SU-DHL-6 (cell line): ENCODE measurements around the gene PLPP3.

Source experiments
- H2AFZ ChIP-seq: fragments of 200-600 bp; sonication (generic); 2 replicates; pipeline ENCODE4 v1.6.1; 2014; ENCODE audit warnings: low read depth, mild to moderate bottlenecking, moderate library complexity, mixed read lengths, antibody characterized with exemption, low read length; ENCODE audit not compliant: severe bottlenecking
- H3F3A ChIP-seq: fragments of 200-600 bp; shearing (Covaris generic); 2 replicates; pipeline ENCODE4 v1.6.0; 2016; ENCODE audit warnings: antibody characterized with exemption, mild to moderate bottlenecking; ENCODE audit not compliant: insufficient read depth
- H3K27ac ChIP-seq: fragments of 200-600 bp; sonication (generic); 2 replicates; pipeline ENCODE4 v1.5.1; 2016; ENCODE audit warnings: low read depth, mild to moderate bottlenecking, low read length, moderate library complexity, mixed read lengths
- H3K27me3 ChIP-seq: fragments of 200-600 bp; sonication (generic), shearing (Covaris generic); 2 replicates; pipeline ENCODE4 v1.6.0; 2014; ENCODE audit warnings: mild to moderate bottlenecking, low read length
- H3K36me3 ChIP-seq: fragments of 200-600 bp; sonication (generic); 2 replicates; pipeline ENCODE4 v1.6.1; 2014; ENCODE audit warnings: mild to moderate bottlenecking, low read length, mixed read lengths
- H3K4me2 ChIP-seq: fragments of 300-600, 200-600 bp; shearing (Covaris generic), sonication (generic); 2 replicates; pipeline ENCODE4 v1.6.0; 2014; ENCODE audit warnings: low read length, low read depth, mild to moderate bottlenecking; ENCODE audit not compliant: poor library complexity, severe bottlenecking
- H3K4me3 ChIP-seq: fragments of 200-600 bp; sonication (generic); 2 replicates; pipeline ENCODE4 v1.5.1; 2014; ENCODE audit warnings: antibody characterized with exemption, low read length, mild to moderate bottlenecking, mixed read lengths; ENCODE audit not compliant: insufficient read depth, poor library complexity, severe bottlenecking
- H3K79me2 ChIP-seq: fragments of 200-600 bp; sonication (generic); 2 replicates; pipeline ENCODE4 v1.6.1; 2014; ENCODE audit warnings: mild to moderate bottlenecking, low read length, moderate library complexity; ENCODE audit not compliant: insufficient read depth
- H3K9ac ChIP-seq: fragments of 200-600 bp; sonication (generic); 2 replicates; pipeline ENCODE4 v1.7.0; 2014; ENCODE audit warnings: mild to moderate bottlenecking, low read length
- H3K9me2 ChIP-seq: fragments of 200-600 bp; sonication (generic); replicated peaks from 2 replicates; pipeline ENCODE4 v1.6.1; 2014; ENCODE audit warnings: low read length; ENCODE audit not compliant: insufficient read depth
- H3K9me3 ChIP-seq: fragments of 200-600 bp; sonication (generic); 2 replicates; pipeline ENCODE4 v1.6.1; 2014; ENCODE audit warnings: low read length, mixed read lengths; ENCODE audit not compliant: insufficient read depth
- H4K20me1 ChIP-seq: fragments of 200-600 bp; sonication (generic); 2 replicates; pipeline ENCODE4 v1.6.1; 2014; ENCODE audit warnings: low read depth, mild to moderate bottlenecking, antibody characterized with exemption, low read length, moderate library complexity, mixed read lengths
- CTCF ChIP-seq: fragments of 200-600 bp; sonication (generic); IDR thresholded peaks from one replicate; pipeline ENCODE4 v1.5.1; 2017; ENCODE audit warnings: antibody characterized with exemption, mild to moderate bottlenecking, low read length, moderate library complexity; ENCODE audit not compliant: insufficient read depth, poor library complexity, severe bottlenecking
- EZH2phosphoT487 ChIP-seq: fragments of 200-600 bp; sonication (generic), shearing (Covaris generic); conservative IDR thresholded peaks from 2 replicates; pipeline ENCODE4 v1.6.1; 2018; ENCODE audit warnings: mild to moderate bottlenecking, antibody characterized with exemption, low read length, moderate library complexity, mixed read lengths

PLPP3 gene

GRCh38 chr1:56491441-56491840, 87.9 kb downstream of the PLPP3 start:
- Histone ChIP-seq H3K4me2 (no peak overlapping the region), H3K4me3 (no peak overlapping the region), H3K9me2 (no peaks in the 10 kb centered on the region), H3K36me3 (no peaks in the 10 kb centered on the region), H2AFZ (no peak overlapping the region), H3K27me3 (no peaks in the 10 kb centered on the region), H4K20me1 (no peaks in the 10 kb centered on the region), H3K79me2 (no peaks in the 10 kb centered on the region), H3F3A (no peaks in the 10 kb centered on the region), H3K9me3 (no peaks in the 10 kb centered on the region), H3K27ac (no peak overlapping the region), H3K9ac (no peak overlapping the region)
- TF ChIP-seq CTCF (no peak), EZH2phosphoT487 (no peak)

GRCh38 chr1:56490619-56491018, 88.7 kb downstream of the PLPP3 start:
- H3K9me3 ChIP-seq, result no peaks in the 10 kb centered on the region
- no peaks in the 10 kb centered on the region for H3K27me3 ChIP-seq
- H3K4me3 ChIP-seq, result no peak overlapping the region
- no peak overlapping the region for H2AFZ ChIP-seq
- TF ChIP-seq CTCF, result no peak
- H3K79me2 ChIP-seq, result no peaks in the 10 kb centered on the region
- no peaks in the 10 kb centered on the region for H3K9me2 ChIP-seq
- no peak overlapping the region for H3K9ac ChIP-seq
- H3K27ac ChIP-seq, result no peak overlapping the region
- H4K20me1 ChIP-seq, result no peaks in the 10 kb centered on the region
- H3K4me2 ChIP-seq, result no peak overlapping the region
- H3K36me3 ChIP-seq, result no peaks in the 10 kb centered on the region
- no peaks in the 10 kb centered on the region for H3F3A ChIP-seq

GRCh38 chr1:56489695-56490094, 89.7 kb downstream of the PLPP3 start:
- no peaks in the 10 kb centered on the region for H3K9me3 ChIP-seq
- H4K20me1 ChIP-seq, result no peaks in the 10 kb centered on the region
- H3K36me3 ChIP-seq, result no peaks in the 10 kb centered on the region
- H3K9ac ChIP-seq, result no peak overlapping the region
- H3K4me3 ChIP-seq, result no peak overlapping the region
- no peak overlapping the region for H3K27ac ChIP-seq
- no peak overlapping the region for H2AFZ ChIP-seq
- no peaks in the 10 kb centered on the region for H3K9me2 ChIP-seq
- H3K27me3 ChIP-seq, result no peaks in the 10 kb centered on the region
- H3K79me2 ChIP-seq, result no peaks in the 10 kb centered on the region
- TF ChIP-seq EZH2phosphoT487 (no peak), CTCF (no peak)
- H3F3A ChIP-seq, result no peaks in the 10 kb centered on the region
- no peak overlapping the region for H3K4me2 ChIP-seq

- no peak for TF ChIP-seq EZH2phosphoT487
- Histone ChIP-seq H4K20me1 (no peaks in the 10 kb centered on the region), H3K27me3 (no peaks in the 10 kb centered on the region), H2AFZ (no peak overlapping the region), H3K4me2 (no peak overlapping the region), H3K9me3 (no peaks in the 10 kb centered on the region), H3K4me3 (no peak overlapping the region), H3K9ac (no peak overlapping the region), H3K79me2 (no peaks in the 10 kb centered on the region), H3K36me3 (no peaks in the 10 kb centered on the region), H3K9me2 (no peaks in the 10 kb centered on the region), H3F3A (no peaks in the 10 kb centered on the region), H3K27ac (no peak overlapping the region)
Observed at GRCh38 chr1:56484695-56485094, 94.7 kb downstream of the PLPP3 start.
